GM21576 (cell line): ENCODE results near the gene GPR37L1.

Source experiments
- ATAC-seq: cut with Tn5 transposase; IDR thresholded peaks from one replicate; pipeline ENCODE4 v1.9.1; 2021; ENCODE audit warnings: mild to moderate bottlenecking, moderate library complexity; ENCODE audit not compliant: unreplicated experiment

Gene GPR37L1

GRCh38 chr1:202154148-202154765, 31.5 kb downstream of the GPR37L1 start:
- no peak for ATAC-seq

- ATAC-seq, result no peak
These were observed 32.2 kb downstream of the GPR37L1 start for GRCh38 chr1:202154766-202155477.

- ATAC-seq, result no peak
These were observed 32.8 kb downstream of the GPR37L1 start for GRCh38 chr1:202155478-202156021.

- no peak for ATAC-seq
These were observed 33.9 kb downstream of the GPR37L1 start for GRCh38 chr1:202156590-202156989.

GRCh38 chr1:202157945-202158344, 35.2 kb downstream of the GPR37L1 start:
- no peak for ATAC-seq

GRCh38 chr1:202158810-202159533, 36.3 kb downstream of the GPR37L1 start:
- no peak for ATAC-seq

GRCh38 chr1:202159534-202160371, 37.0 kb downstream of the GPR37L1 start:
- no peak for ATAC-seq

GRCh38 chr1:202160377-202160940, 37.7 kb downstream of the GPR37L1 start, which contains the start of gene PTPN7:
Gene PTPN7 (minus strand): TSS chr1:202160602. CDS start chr1:202159402, 1,200 bp downstream.
- ATAC-seq, result peak; percentile 40

- ATAC-seq, result no peak
These were observed 38.7 kb downstream of the GPR37L1 start for GRCh38 chr1:202161151-202162046.

- ATAC-seq, result no peak
These were observed 39.3 kb downstream of the GPR37L1 start for GRCh38 chr1:202162047-202162417.

- no peak for ATAC-seq
These were observed 39.9 kb downstream of the GPR37L1 start for GRCh38 chr1:202162418-202163280.

- no peak for ATAC-seq
These were observed 40.9 kb downstream of the GPR37L1 start for GRCh38 chr1:202163281-202164270.

GRCh38 chr1:202164271-202165037, 41.7 kb downstream of the GPR37L1 start:
- ATAC-seq, result peak; percentile 58

- ATAC-seq, result no peak
These were observed 42.7 kb downstream of the GPR37L1 start for GRCh38 chr1:202165267-202165941.

GRCh38 chr1:202165942-202166843, 43.5 kb downstream of the GPR37L1 start:
- no peak for ATAC-seq
